Mammary epithelial cell (primary cell): ENCODE measurements around the gene ALDH8A1.

Source experiments
- EZH2 ChIP-seq: IDR thresholded peaks from 2 replicates; pipeline ENCODE4 v1.6.1; 2012; ENCODE audit warnings: low read length, inconsistent platforms, borderline replicate concordance
- TF ChIP-seq, protein P1 (sequence below), 2 donors: IDR thresholded peaks in 1 of 2; conservative IDR thresholded peaks in 1 of 2; 2 replicates each; pipeline ENCODE4 v1.5.1; 2011 to 2012; ENCODE audit warnings: inconsistent platforms in 2 of 2, low read length in 2 of 2, mild to moderate bottlenecking in 2 of 2, control low read depth in 1 of 2, low read depth in 1 of 2; ENCODE audit not compliant: insufficient read depth in 1 of 2; ENCODE audit errors: extremely low read depth in 1 of 2

DNA sequence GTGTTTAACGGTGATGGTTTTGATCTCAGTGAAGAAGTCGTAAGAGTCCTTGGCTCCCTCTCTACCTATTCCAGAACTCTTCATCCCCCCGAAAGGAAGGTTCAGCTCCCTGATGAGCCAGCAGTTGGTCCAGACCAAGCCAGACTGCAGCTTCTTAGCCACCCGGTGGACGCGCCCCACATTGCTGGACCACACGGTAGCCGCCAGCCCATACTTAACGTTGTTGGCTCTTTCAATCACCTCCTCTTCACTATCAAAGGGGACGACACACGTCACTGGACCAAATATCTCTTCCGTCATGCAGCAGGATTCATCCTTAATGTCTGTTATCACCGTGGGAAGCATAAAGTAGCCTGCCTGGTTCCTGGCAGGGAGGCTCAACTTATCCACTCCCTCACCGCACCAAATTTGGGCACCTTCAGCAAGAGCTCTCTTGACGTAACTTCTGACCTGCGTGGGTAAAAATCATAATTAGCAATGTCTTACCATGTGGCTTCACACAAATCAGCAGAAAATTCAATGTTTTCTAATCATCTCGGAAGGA is 31.4 kb downstream of the ALDH8A1 start:
- TF ChIP-seq, protein P1, sequence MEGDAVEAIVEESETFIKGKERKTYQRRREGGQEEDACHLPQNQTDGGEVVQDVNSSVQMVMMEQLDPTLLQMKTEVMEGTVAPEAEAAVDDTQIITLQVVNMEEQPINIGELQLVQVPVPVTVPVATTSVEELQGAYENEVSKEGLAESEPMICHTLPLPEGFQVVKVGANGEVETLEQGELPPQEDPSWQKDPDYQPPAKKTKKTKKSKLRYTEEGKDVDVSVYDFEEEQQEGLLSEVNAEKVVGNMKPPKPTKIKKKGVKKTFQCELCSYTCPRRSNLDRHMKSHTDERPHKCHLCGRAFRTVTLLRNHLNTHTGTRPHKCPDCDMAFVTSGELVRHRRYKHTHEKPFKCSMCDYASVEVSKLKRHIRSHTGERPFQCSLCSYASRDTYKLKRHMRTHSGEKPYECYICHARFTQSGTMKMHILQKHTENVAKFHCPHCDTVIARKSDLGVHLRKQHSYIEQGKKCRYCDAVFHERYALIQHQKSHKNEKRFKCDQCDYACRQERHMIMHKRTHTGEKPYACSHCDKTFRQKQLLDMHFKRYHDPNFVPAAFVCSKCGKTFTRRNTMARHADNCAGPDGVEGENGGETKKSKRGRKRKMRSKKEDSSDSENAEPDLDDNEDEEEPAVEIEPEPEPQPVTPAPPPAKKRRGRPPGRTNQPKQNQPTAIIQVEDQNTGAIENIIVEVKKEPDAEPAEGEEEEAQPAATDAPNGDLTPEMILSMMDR (conservative IDR thresholded peaks at IDR 0.05 in 1 of 2, IDR thresholded peaks at IDR 0.05 in 1 of 2; ENCODE audit: extremely low read depth in 1 of 2, insufficient read depth in 1 of 2, low read depth in 1 of 2, low read length in 2 of 2), result no peak
- TF ChIP-seq EZH2, result no peak
